GM19193 (cell line): ENCODE results near the gene SEC61A1.

Experiments
- POLR2A ChIP-seq: IDR thresholded peaks from 4 replicates; pipeline ENCODE4 v1.6.1; 2011; ENCODE audit not compliant: insufficient read depth, insufficient read length; ENCODE audit errors: extremely low read depth

The SEC61A1 gene

GRCh38 chr3:128103136-128103676 lies 51.0 kb downstream of the SEC61A1 start:
- TF ChIP-seq POLR2A: no peak

GRCh38 chr3:128107834-128108233 lies 55.6 kb downstream of the SEC61A1 start:
- no peak for TF ChIP-seq POLR2A

GRCh38 chr3:128111147-128111546 lies 58.9 kb downstream of the SEC61A1 start:
- TF ChIP-seq POLR2A: no peak

GRCh38 chr3:128112357-128112968 lies 60.2 kb downstream of the SEC61A1 start:
- TF ChIP-seq POLR2A: no peak

- no peak for TF ChIP-seq POLR2A
Observed at GRCh38 chr3:128113817-128114794, 61.9 kb downstream of the SEC61A1 start.
